ENCODE measurements around the gene CARM1. TPM values are rescaled to one million over a fixed set of nuclear protein-coding genes. Genes with fewer than 3 reads are reported as not detected.

The CARM1 gene
- total RNA-seq, 1 donor from 2014 or later: 61.8 TPM

DNA sequence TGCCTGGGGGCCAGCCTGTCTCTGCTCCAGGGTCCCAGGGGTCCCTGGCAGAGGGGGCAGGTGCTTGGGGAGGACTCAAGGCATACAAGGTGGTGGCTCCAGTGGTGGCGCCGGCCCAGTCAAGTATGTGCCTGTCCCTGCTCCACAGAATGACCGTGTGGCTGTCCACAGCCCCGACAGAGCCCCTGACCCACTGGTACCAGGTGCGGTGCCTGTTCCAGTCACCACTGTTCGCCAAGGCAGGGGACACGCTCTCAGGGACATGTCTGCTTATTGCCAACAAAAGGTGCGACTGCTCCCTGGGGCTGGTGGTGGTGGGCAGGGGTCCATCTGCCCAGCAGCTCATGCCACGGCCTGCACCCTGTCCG is 48.9 kb downstream of the CARM1 start:
- Mint-ChIP-seq H3K36me3 (ENCODE audit: low read depth) (peaks cover 8% of the 10 kb centered on the region), H3K4me1 (ENCODE audit: low read depth) (peaks cover 3% of the 10 kb centered on the region), H3K9me3 (ENCODE audit: low read depth) (no peaks in the 10 kb centered on the region), H3K4me3 (ENCODE audit: unreplicated experiment) (no peak overlapping the region), H3K27me3 (ENCODE audit: low read depth) (no peaks in the 10 kb centered on the region), H3K27ac (ENCODE audit: unreplicated experiment) (peak overlapping the region; percentile 27)
- no peak for TF ChIP-seq CTCF (IDR thresholded peaks at IDR 0.05)
- no peak for DNase-seq (ENCODE audit: low spot score)

- Mint-ChIP-seq H3K4me3 (ENCODE audit: unreplicated experiment) (no peak overlapping the region), H3K27me3 (ENCODE audit: low read depth) (no peaks in the 10 kb centered on the region), H3K36me3 (ENCODE audit: low read depth) (peaks cover 10% of the 10 kb centered on the region), H3K9me3 (ENCODE audit: low read depth) (no peaks in the 10 kb centered on the region), H3K27ac (ENCODE audit: unreplicated experiment) (no peak overlapping the region), H3K4me1 (ENCODE audit: low read depth) (no peaks in the 10 kb centered on the region)
- no peak for TF ChIP-seq CTCF (IDR thresholded peaks at IDR 0.05)
- no peak for DNase-seq (ENCODE audit: low spot score)
Observed at GRCh38 chr19:10920781-10921180, 49.4 kb downstream of the CARM1 start.

DNA sequence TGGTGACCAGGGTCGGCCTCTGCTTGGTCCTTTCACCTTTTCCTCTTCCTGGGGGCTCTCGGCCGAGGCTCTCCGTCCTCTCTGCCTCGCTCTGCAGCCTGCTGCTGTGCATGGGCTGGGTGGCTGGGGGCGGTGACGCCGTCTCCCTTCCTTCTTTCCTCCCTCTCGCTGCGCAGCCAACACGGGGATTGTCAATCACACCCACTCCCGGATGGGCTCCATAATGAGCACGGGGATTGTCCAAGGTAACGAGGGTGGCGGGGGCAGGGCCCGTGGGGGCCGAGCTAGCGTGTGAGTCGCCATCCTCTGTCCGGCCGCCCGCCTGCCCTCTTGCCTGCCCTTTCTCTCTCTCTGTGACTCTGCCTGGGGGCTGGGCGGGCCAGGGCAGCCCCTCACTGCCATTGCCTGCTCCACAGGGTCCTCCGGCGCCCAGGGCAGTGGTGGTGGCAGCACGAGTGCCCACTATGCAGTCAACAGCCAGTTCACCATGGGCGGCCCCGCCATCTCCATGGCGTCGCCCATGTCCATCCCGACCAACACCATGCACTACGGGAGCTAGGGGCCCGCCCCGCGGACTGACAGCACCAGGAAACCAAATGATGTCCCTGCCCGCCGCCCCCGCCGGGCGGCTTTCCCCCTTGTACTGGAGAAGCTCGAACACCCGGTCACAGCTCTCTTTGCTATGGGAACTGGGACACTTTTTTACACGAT is 50.0 kb downstream of the CARM1 start:
- Mint-ChIP-seq H3K27me3 (ENCODE audit: low read depth) (no peaks in the 10 kb centered on the region), H3K9me3 (ENCODE audit: low read depth) (no peaks in the 10 kb centered on the region), H3K36me3 (ENCODE audit: low read depth) (peaks cover 10% of the 10 kb centered on the region), H3K4me3 (ENCODE audit: unreplicated experiment) (no peak overlapping the region), H3K4me1 (ENCODE audit: low read depth) (no peaks in the 10 kb centered on the region), H3K27ac (ENCODE audit: unreplicated experiment) (no peak overlapping the region)
- TF ChIP-seq CTCF (IDR thresholded peaks at IDR 0.05): no peak
- DNase-seq (ENCODE audit: low spot score): no peak

DNA sequence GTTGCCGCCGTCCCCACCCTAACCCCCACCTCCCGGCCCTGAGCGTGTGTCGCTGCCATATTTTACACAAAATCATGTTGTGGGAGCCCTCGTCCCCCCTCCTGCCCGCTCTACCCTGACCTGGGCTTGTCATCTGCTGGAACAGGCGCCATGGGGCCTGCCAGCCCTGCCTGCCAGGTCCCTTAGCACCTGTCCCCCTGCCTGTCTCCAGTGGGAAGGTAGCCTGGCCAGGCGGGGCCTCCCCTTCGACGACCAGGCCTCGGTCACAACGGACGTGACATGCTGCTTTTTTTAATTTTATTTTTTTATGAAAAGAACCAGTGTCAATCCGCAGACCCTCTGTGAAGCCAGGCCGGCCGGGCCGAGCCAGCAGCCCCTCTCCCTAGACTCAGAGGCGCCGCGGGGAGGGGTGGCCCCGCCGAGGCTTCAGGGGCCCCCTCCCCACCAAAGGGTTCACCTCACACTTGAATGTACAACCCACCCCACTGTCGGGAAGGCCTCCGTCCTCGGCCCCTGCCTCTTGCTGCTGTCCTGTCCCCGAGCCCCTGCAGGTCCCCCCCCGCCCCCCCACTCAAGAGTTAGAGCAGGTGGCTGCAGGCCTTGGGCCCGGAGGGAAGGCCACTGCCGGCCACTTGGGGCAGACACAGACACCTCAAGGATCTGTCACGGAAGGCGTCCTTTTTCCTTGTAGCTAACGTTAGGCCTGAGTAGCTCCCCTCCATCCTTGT is 50.7 kb downstream of the CARM1 start:
- H3K27ac Mint-ChIP-seq (ENCODE audit: unreplicated experiment): no peak overlapping the region
- no peaks in the 10 kb centered on the region for H3K27me3 Mint-ChIP-seq (ENCODE audit: low read depth)
- DNase-seq (ENCODE audit: low spot score): no peak
- no peaks in the 10 kb centered on the region for H3K9me3 Mint-ChIP-seq (ENCODE audit: low read depth)
- TF ChIP-seq CTCF (IDR thresholded peaks at IDR 0.05): no peak
- H3K36me3 Mint-ChIP-seq (ENCODE audit: low read depth): peaks cover 10% of the 10 kb centered on the region
- H3K4me1 Mint-ChIP-seq (ENCODE audit: low read depth): peaks cover under 1% of the 10 kb centered on the region
- H3K4me3 Mint-ChIP-seq (ENCODE audit: unreplicated experiment): no peak overlapping the region

DNA sequence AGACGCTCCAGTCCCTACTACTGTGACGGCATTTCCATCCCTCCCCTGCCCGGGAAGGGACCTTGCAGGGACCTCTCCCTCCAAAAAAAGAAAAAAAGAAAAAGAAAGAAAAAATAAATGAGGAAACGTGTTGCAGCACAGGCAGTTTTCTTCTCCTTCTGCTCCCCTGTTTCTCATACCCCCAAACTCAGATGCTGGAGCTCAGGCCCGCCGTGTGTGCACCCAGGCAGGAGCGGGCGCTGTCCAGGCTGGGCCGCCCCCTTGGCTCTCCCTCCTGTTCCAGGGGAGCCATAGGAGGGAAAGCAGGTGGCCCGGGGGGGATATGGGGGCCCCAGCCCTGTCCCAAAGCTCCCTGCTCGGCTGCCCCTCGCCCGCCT is 51.3 kb downstream of the CARM1 start:
- no peak overlapping the region for H3K27ac Mint-ChIP-seq (ENCODE audit: unreplicated experiment)
- peaks cover 10% of the 10 kb centered on the region for H3K36me3 Mint-ChIP-seq (ENCODE audit: low read depth)
- H3K9me3 Mint-ChIP-seq (ENCODE audit: low read depth): no peaks in the 10 kb centered on the region
- no peak for DNase-seq (ENCODE audit: low spot score)
- H3K27me3 Mint-ChIP-seq (ENCODE audit: low read depth): no peaks in the 10 kb centered on the region
- no peak for TF ChIP-seq CTCF (IDR thresholded peaks at IDR 0.05)
- H3K4me1 Mint-ChIP-seq (ENCODE audit: low read depth): peaks cover 6% of the 10 kb centered on the region
- no peak overlapping the region for H3K4me3 Mint-ChIP-seq (ENCODE audit: unreplicated experiment)
